AG20443 (cell line): ENCODE data around the gene ALG11.
"Not testable (repeated sequence)": the region's sequence is repeated elsewhere in the genome, so short reads cannot be mapped to it uniquely, and the experiment has no call there.

ENCODE experiments used
- DNase-seq: peaks from one replicate; pipeline ENCODE4 v3.0.0; 2012; ENCODE audit warnings: low spot score, mixed read lengths

ALG11 gene

DNA sequence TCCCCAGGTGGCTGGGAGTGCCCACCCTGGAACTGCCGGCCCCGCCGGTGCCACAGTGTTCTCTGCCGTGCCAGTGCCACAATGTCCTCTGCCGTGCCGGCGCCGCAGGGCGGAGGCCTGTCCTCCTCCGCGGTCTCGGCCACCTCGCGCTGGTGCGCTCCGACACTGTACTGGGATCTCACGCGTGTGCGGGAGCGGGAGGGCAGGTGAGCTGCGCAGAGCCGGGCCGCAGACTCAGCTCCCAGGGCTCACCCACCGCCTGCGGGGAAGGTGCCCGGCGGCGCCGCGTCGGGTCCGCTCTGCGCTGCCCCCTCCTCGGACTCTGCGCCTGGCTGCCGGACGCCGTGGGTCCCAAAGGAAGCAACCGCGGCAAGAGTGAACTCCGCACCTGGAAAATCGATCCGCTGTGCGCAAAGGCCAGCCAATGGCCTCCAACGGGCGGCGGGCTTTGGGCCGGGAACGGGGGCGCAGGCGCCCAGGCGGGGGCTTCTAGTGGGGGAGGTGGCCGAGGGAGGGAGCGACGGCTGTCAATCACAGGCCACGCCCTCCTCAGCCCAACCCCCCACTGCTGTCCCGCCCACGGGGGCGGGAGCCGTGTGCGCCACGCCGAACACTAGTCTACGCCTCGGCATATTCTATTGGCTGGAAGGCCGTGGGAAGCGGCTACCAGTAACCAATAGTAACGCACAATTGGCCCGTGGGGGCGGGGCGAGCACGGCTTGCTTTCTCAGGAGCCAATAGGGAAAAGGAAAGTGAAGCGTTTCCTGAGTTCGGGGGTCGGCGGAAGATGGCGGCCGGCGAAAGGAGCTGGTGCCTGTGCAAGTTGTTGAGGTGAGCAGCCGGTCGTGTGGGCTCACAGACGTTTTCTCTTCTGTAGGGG lies at the start of gene ALG11:
Gene ALG11 (plus strand): TSS at position 767 of the 880 bp plus-strand sequence. CDS start 21 bp downstream, at position 788.
- peak; percentile 99 for DNase-seq

DNA sequence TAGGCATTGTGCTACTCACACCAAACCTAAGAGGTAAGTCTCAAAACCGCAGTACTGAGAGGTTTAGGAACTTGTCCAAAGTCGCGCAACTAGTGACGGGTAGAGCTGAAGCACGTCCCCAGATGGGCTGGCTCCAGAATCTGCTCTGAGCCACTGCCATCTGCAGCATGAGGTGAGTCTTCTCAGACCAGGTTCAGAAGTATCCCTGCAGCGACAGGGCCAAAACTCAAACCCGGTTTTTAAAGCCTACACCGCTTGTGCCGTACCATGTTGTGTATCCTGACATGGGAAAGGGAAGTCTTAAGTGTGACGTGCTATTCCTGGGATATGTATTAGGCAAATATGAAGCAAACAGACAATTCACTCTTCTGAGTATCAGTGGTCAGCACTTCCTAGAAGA lies 46.0 kb upstream of the ALG11 start:
- no peak for DNase-seq

- DNase-seq, result no peak
These were observed 44.4 kb upstream of the ALG11 start for GRCh38 chr13:51967482-51968446.

DNA sequence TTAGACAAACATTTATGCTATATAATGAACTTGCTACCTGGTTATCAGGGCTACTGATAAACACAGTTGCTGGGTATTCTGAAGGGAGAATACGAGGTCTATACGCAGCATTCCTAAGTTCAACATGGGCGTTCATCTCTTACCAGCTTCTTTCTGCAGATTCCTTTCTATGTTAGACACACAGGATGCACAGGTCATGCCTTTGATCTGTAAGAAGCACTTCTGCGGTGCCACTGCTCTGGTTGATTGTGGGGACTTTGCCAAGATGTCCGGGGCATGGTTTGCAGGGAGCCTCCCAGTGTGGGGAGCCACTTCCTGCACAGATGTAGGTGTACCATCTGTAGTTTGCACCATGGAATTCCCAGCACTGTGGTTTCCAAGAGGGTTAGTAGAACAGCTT lies 41.8 kb upstream of the ALG11 start:
- DNase-seq, result no peak

DNA sequence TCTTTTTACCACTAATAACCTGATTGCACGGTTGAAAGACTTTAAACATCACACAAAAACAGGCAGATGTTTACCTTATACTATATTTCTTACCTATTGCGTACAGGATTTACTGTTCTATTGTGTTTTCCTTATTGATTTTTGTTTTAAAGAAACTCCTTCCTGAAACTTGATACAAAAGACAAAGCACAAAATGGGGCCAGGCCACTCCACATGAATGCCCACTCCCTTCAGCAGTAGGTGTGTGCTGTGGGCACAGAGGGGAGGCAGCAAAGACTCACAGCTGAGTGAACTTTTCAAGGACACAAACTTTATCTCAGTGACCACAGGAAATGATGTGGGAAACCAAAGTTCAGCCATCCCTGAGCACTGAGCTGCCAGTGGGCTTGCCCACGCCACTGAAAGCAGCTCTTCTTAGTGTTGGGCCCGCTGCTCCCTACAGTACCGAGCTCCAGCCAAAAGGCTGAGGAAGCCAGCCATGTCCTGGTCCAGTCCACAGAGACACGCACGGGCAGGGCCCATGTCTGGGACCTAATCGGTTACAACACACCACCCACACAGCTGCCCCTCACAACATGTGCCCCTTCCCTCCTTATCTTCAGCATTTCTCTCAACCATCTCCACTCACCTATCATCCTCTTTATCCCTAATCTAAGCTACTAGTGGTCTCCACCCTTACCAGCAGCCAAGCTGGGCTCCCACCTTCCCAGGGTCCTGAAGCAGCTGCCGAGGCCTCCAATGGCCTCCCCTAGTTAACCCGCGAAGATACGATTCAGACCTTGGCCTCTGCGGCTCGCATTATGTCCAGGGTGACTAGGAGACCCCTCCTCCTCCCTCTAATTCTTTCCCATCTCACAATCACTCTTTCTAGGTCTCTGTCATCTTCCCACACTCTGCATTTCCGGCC lies 40.4 kb upstream of the ALG11 start:
- no peak for DNase-seq

- DNase-seq, result no peak
These were observed 37.7 kb upstream of the ALG11 start for GRCh38 chr13:51974482-51974881.

DNA sequence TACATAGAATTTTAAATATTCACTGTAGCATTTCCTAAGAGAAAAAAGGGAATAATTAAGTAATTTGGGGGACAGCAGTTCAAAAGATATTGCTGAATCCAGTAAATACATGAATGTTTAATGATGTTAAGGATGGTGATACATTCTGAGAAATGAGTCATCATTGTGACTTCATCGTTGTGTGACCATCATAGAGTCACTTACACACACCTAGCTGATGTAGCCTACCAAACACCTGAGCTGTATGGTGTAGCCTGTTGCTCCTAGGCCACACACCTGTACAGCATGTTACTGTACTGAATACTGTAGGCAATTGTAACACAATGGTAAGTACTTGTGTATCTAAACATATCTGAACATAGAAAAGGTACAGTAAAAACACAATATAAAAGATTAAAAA lies 35.8 kb upstream of the ALG11 start:
- DNase-seq, result no peak

- no peak for DNase-seq
These were observed 35.3 kb upstream of the ALG11 start for GRCh38 chr13:51976890-51977289.

DNA sequence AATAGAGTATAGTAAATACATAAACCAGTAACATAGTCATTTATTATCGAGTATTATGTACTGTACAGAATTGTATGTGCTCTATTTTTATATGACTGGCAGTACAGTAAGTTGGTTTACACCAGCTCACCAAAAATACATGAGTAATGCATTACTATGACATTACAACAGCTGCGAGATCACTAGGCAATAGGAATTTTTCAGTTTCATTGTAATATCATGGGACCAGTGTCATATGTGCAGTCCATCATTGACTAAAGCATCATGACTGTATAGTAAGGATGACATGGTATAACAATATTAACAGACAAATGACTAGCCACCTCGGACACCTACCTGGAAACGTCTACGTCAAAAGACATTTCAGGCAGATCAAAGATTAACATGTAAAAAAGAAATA lies 34.6 kb upstream of the ALG11 start:
- DNase-seq, result no peak

- DNase-seq, result no peak
These were observed 33.2 kb upstream of the ALG11 start for GRCh38 chr13:51978796-51979556.

GRCh38 chr13:51980908-51981307 lies 31.3 kb upstream of the ALG11 start:
- no peak for DNase-seq

GRCh38 chr13:51981355-51981754 lies 30.8 kb upstream of the ALG11 start:
- no peak for DNase-seq

DNA sequence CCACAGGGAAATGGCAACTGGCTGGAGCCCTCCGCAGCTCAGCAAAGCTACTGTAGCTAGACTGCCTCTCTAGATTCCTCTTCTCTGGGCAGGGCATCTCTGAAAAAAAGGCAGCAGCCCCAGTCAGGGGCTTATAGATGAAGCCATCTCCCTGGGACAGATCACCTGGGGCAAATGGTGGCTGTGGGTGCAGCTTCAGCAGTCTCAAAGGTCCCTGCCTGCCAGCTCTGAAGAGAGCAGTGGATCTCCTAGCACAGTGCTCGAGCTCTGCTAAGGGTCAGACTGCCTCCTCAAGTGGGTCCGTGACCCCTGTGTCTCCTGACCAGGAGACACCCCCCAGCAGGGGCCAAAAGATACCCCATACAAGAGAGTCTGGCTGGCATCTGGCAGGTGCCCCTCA lies 28.9 kb upstream of the ALG11 start:
- not testable (repeated sequence) for DNase-seq

DNA sequence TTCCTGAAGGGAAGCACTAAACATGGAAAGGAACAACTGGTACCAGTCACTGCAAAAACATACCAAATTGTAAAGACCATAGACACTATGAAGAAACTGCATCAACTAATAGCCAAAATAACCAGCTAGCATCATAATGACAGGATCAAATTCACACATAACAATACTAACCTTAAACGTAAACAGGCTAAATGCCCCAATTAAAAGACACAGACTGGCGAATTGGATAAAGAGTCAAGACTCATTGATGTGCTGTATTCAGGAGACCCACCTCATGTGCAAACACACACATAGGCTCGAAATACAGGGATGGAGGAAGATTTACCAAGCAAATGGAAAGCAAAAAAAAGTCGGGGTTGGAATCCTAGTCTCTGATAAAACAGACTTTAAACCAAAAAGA lies 27.3 kb upstream of the ALG11 start:
- not testable (repeated sequence) for DNase-seq

DNA sequence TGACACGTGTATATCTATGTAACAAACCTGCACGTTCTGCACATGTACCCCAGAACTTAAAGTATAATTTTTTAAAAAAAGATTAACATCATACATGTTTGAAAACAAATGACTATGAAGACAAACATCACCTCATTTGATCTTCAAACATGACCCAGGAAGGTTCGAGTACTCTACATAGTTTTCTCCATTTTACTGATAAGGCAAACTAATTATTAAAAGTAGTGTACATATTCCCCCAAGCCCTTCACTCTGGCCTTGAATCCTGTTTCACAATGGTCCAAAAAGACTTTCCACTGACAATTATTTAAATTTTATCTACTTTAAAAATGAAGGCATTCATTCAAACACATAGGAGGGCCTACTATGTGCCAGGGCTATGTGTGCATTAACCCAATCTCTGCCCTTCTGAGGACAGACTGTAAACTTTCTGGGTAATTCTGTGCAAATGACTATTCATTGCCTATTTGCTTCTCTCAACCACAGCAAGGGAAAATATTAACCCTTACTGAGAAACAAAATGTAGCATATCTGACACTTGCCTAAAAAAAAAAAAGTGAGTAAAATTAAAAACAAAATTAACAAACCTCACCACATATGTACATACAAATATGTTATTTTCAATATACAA lies 23.1 kb upstream of the ALG11 start:
- DNase-seq, result no peak

DNA sequence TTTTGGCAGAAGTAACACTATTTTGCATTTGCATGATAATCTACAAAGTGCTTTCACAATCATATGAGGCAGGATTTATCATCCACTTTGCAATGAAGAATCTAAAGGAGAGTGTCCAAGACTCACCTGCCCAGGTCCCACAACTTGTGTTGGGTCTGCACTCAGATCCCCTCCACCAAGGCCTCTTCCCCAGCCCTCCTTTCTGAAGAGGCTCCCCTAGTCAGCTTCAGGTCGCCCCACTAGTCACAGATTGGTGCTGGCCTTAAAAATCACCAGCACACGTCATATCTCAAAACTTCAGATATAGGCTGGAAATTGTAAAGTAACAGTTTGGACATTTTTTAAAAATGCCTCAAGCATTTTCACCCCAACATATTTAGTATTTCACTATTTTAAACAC lies 18.5 kb upstream of the ALG11 start:
- DNase-seq, result no peak

GRCh38 chr13:51995677-51996551 lies 16.3 kb upstream of the ALG11 start:
- peak; percentile 30 for DNase-seq

DNA sequence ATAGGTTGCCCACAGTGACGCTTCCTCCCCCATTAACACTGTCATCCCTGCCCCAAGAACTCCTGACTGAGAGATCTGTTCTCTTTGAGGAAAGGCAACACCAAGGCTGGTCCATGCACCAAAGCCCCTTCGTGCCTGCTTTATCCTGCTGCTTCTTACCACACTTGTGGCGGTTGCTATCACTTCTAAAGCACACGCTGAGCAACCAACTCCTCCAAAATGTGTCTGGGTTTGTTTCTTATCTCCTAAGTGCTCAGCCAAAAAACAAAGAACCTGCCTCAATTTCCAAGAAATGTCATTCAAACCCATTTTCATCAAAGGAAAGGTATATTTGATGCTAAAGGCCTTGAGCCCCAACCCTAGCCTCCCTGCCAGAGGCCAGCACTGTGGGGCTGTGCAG lies 15.6 kb upstream of the ALG11 start:
- DNase-seq, result no peak

DNA sequence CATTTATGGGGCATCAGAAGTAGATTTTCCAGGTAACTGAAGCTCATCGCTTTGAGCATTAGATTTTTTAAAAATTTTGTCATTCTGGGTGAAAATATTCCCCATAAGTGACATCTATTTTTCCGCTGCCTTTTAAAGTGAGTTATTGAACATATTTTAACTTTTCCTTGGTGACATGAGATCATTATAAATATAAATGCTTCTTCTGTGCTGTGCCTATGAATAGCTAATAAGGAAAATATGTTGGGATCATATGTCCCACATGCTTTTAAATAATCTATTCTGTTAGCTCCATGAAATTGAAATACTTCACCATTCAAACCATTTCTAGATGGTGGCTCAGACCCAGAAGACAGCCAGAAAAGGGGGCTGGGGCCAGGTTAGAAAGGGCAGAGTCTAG lies 15.0 kb upstream of the ALG11 start:
- no peak for DNase-seq
